K562 (cell line): ENCODE measurements around the gene NMT1. TPM values are rescaled to one million over a fixed set of nuclear protein-coding genes. Genes with fewer than 3 reads are reported as not detected.
A peak's percentile ranks its signal among the peaks of the same experiment; 100 is the strongest.

Experiments used
- ATAC-seq: fragments of 200-7000 bp; cut with Tn5 transposase; 3 replicates; pipeline ENCODE4 v1.9.1; 2020; ENCODE audit warnings: moderate library complexity
- BruUV-seq: library from RNA; stranded (reverse); fragments of 400-500 nt; replicated peaks from 2 replicates; lab custom pipeline; 2021; lab: Mats Ljungman, UMichigan
- CTCF ChIA-PET: fragments of 300-600 bp; formaldehyde crosslinking; extraction: SDS; loops from one replicate; lab custom pipeline; 2021; ENCODE audit warnings: low intra/inter-chr PET ratio; lab: Yijun Ruan, JAX
- POLR2A ChIA-PET: fragments of 300-600, 350-650 bp; sonication (Branson Sonifier 250); formaldehyde crosslinking; extraction: SDS; loops from one replicate; lab custom pipeline; 2021; ENCODE audit warnings: antibody characterized with exemption, inconsistent platforms; lab: Yijun Ruan, JAX
- DNase-seq, 4 experiments: peaks; one replicate each; pipeline versions ENCODE4 v3.0.0 to v3.0.0-alpha.2; 2011 to 2018; ENCODE audit warnings: low spot score in 3 of 4, mixed read lengths in 3 of 4; ENCODE audit errors: extremely low read depth in 1 of 4
- FAIRE-seq: peaks from 2 replicates; lab custom pipeline; 2011; peaks lifted over from hg19 to GRCh38; lab: Jason Lieb, UNC
- H2AFZ ChIP-seq: 2 replicates; pipeline ENCODE4 v1.6.0; 2011; ENCODE audit warnings: low read depth, low read length, control low read depth, inconsistent platforms
- H3K27ac ChIP-seq: fragments of 200-600 bp; 3 replicates; pipeline ENCODE4 v1.8.0; 2011; ENCODE audit warnings: low read depth, mild to moderate bottlenecking, control low read depth, inconsistent platforms, low read length, moderate library complexity, mixed read lengths; ENCODE audit errors: extremely low read depth
- H3K27me3 ChIP-seq, 2 experiments: fragments of 300-600 bp in 1 of 2; 2 replicates in 1 of 2; 3 replicates in 1 of 2; pipeline versions ENCODE4 v1.6.0 to v1.8.0; 2011; ENCODE audit warnings: inconsistent platforms in 2 of 2, low read length in 2 of 2, mild to moderate bottlenecking in 1 of 2, mixed read lengths in 1 of 2, moderate library complexity in 1 of 2; ENCODE audit not compliant: control insufficient read depth in 2 of 2, insufficient read depth in 2 of 2
- H3K36me3 ChIP-seq: fragments of 300-600 bp; 3 replicates; pipeline ENCODE4 v1.8.0; 2011; ENCODE audit warnings: mild to moderate bottlenecking, low read length, inconsistent platforms; ENCODE audit not compliant: control insufficient read depth, insufficient read depth
- H3K4me1 ChIP-seq, 2 experiments: fragments of 200-600 bp in 1 of 2; replicated peaks in 1 of 2; 2 replicates in 1 of 2; 3 replicates in 1 of 2; pipeline versions ENCODE4 v1.5.1 to v1.8.0; 2011; ENCODE audit warnings: inconsistent platforms in 2 of 2, low read length in 2 of 2, mild to moderate bottlenecking in 1 of 2, mixed read lengths in 1 of 2, moderate library complexity in 1 of 2; ENCODE audit not compliant: control insufficient read depth in 2 of 2, insufficient read depth in 2 of 2
- H3K4me2 ChIP-seq: 2 replicates; pipeline ENCODE4 v1.6.1; 2011; ENCODE audit warnings: low read length, control low read depth, inconsistent platforms, mixed read lengths; ENCODE audit not compliant: insufficient read depth
- H3K4me3 ChIP-seq: fragments of 200-600 bp; sonication (generic), shearing (Covaris generic); 2 replicates; pipeline ENCODE4 v1.5.1; 2016; ENCODE audit warnings: control low read depth, inconsistent platforms
- H3K79me2 ChIP-seq: fragments of 200-600 bp; 3 replicates; pipeline ENCODE4 v1.8.0; 2011; ENCODE audit warnings: low read length, inconsistent platforms; ENCODE audit not compliant: control insufficient read depth, insufficient read depth
- H3K9ac ChIP-seq, 2 experiments: 2 replicates each; pipeline versions ENCODE4 v1.6.0 to v1.6.1; 2011; ENCODE audit warnings: low read depth in 2 of 2, low read length in 2 of 2, control low read depth in 1 of 2, inconsistent platforms in 1 of 2, mild to moderate bottlenecking in 1 of 2, mixed read lengths in 1 of 2; ENCODE audit not compliant: insufficient read depth in 1 of 2
- H3K9me1 ChIP-seq: one replicate; pipeline ENCODE4 v1.6.0; 2011; ENCODE audit warnings: inconsistent platforms, mild to moderate bottlenecking, low read length, moderate library complexity; ENCODE audit not compliant: control insufficient read depth, insufficient read depth
- H3K9me3 ChIP-seq: replicated peaks from 2 replicates; pipeline ENCODE4 v1.5.1; 2011; ENCODE audit warnings: low read depth, low read length, inconsistent platforms; ENCODE audit not compliant: control insufficient read depth, insufficient read depth
- H4K20me1 ChIP-seq: replicated peaks from 2 replicates; pipeline ENCODE4 v1.6.1; 2011; ENCODE audit warnings: low read length, inconsistent platforms, mixed read lengths; ENCODE audit not compliant: control insufficient read depth, insufficient read depth
- ASH1L ChIP-seq: fragments of 450-650 bp; IDR thresholded peaks from 2 replicates; pipeline ENCODE4 v1.6.1; 2018; ENCODE audit warnings: borderline replicate concordance, mild to moderate bottlenecking, low read depth; ENCODE audit not compliant: partially characterized antibody
- RAD21 ChIP-seq, 2 experiments: fragments of 250-450 bp in 1 of 2; fragments of 450-650 bp in 1 of 2; sonication (Bioruptor Pico) in 1 of 2; formaldehyde crosslinking in 1 of 2; IDR thresholded peaks in 1 of 2; conservative IDR thresholded peaks in 1 of 2; 2 replicates each; pipeline versions ENCODE4 v1.4.0 to v1.8.0; 2020 to 2022; ENCODE audit warnings: mild to moderate bottlenecking in 2 of 2, moderate library complexity in 1 of 2
- RBFOX2 ChIP-seq: fragments of 200-400 bp; formaldehyde crosslinking; IDR thresholded peaks from 2 replicates; pipeline ENCODE4 v1.6.1; 2017; ENCODE audit warnings: low read depth, mild to moderate bottlenecking, low read length, moderate library complexity
- ZNF184 ChIP-seq: sonication (generic); formaldehyde crosslinking; IDR thresholded peaks from 2 replicates; pipeline ENCODE4 v1.5.0; 2020; ENCODE audit warnings: missing genetic modification reagents
- WGBS: fragments of 100-300 bp; shearing (Covaris generic); methylation state at CpG from one replicate; pipeline ENCODE4 v1.1.6; 2016; ENCODE audit warnings: low coverage, mixed read lengths; ENCODE audit not compliant: insufficient coverage; ENCODE audit errors: missing lambda C conversion rate; 5-methylcytosine and 5-hydroxymethylcytosine counted together
- in situ Hi-C: fragments of 300-500 bp; cut with MboI; formaldehyde crosslinking; loops from 4 replicates; pipeline ENCODE4 v1.15.0; 2018; ENCODE audit warnings: inconsistent platforms, mixed read lengths
- intact Hi-C: fragments of 100-400 bp; cut with micrococcal nuclease; formaldehyde crosslinking; loops from 2 replicates; pipeline ENCODE4 v1.14.2; 2022
- polyA plus RNA-seq, 8 experiments: library from polyadenylated mRNA; depleted of rRNA in 4 of 8; stranded (reverse) in 5 of 8; unstranded in 3 of 8; fragments of >200 nt; fragmentation: Nextera tagmentation in 2 of 8; fragmentation: Illumina TruSeq in 1 of 8; extraction: Ambion mirVana in 2 of 8; extraction: Trizol in 1 of 8; gene quantifications; 2 replicates each; pipeline versions ENCODE4 v1.2.1 to v1.2.3, GENCODE V29; 2011 to 2014; ENCODE audit warnings: inconsistent platforms in 1 of 8, missing spikeins in 1 of 8
- total RNA-seq, 7 experiments: library from RNA; depleted of rRNA in 6 of 7; stranded (reverse); fragments of >200 nt in 6 of 7; fragmentation: Illumina TruSeq in 2 of 7; extraction: Trizol in 2 of 7; gene quantifications; 2 replicates each; pipeline versions ENCODE4 v1.2.1 to v1.2.3, GENCODE V29; 2011 to 2021; ENCODE audit warnings: low replicate concordance in 1 of 7
- TF ChIP-seq, protein P1 (sequence below): fragments of 150-350 bp; IDR thresholded peaks from 2 replicates; pipeline ENCODE4 v1.6.1; 2014; ENCODE audit warnings: low read depth, mild to moderate bottlenecking, low read length, borderline replicate concordance
- TF ChIP-seq, protein P2 (sequence below): IDR thresholded peaks from 2 replicates; pipeline ENCODE4 v1.6.1; 2011; ENCODE audit warnings: borderline replicate concordance, low read depth, mild to moderate bottlenecking, moderate library complexity, low read length; ENCODE audit not compliant: insufficient read depth, poor library complexity, severe bottlenecking
- TF ChIP-seq, protein P3 (sequence below), 3 experiments: IDR thresholded peaks in 2 of 3; conservative IDR thresholded peaks in 1 of 3; 2 replicates each; pipeline ENCODE4 v1.5.1; 2011 to 2012; ENCODE audit warnings: low read length in 3 of 3, mild to moderate bottlenecking in 3 of 3, control low read depth in 2 of 3, improper control_type of control experiment in 1 of 3, inconsistent platforms in 1 of 3, low read depth in 1 of 3, mixed read lengths in 1 of 3, moderate library complexity in 1 of 3; ENCODE audit not compliant: insufficient read depth in 2 of 3

NMT1 gene
- total and polyA plus RNA-seq, 9 of the 15 experiments (the other 6 are each of a cell fraction or from before 2014, with no cell fraction given), result 86.7 to 569 (median 213) TPM

DNA sequence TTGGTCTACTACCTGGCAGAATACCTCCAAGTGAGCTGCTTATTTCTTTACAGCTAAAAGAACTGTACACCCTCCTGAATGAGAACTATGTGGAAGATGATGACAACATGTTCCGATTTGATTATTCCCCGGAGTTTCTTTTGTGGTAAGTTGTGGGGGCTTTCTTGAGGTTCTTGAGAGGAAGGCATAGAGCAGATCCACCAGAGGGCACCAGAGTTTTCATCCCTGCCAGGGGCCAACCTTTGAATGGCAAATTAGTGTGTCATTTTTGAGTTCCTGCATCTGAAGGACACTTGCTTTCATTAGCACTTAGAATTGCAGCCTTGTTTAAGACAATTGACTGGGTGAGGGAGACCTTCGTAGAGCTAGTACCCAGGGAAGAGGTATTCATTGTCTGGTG lies 35.0 kb downstream of the NMT1 start:
- no peak for ATAC-seq
- ChIA-PET POLR2A (interaction anchor here (1.5 kb wide), 1 partner anchor 35 kb away, joined by 5 read pairs; the partner anchor contains the start of gene NMT1), CTCF (interaction anchor here (1.3 to 1.5 kb wide), 3 partner anchors 36 to 102 kb away, joined by 4 to 6 read pairs (median 5); partner anchors contain the start of genes ACBD4 and PLCD3)
- Histone ChIP-seq H3K4me2 (no peak overlapping the region), H3K9me1 (no peaks in the 10 kb centered on the region), H3K27me3 (no peaks in the 10 kb centered on the region), H3K9ac (no peak overlapping the region), H4K20me1 (peaks cover 8% of the 10 kb centered on the region; the same call in 1 of the 2 replicates), H3K9me3 (no peaks in the 10 kb centered on the region), H3K36me3 (peaks cover 91% of the 10 kb centered on the region), H3K79me2 (no peaks in the 10 kb centered on the region), H3K27ac (no peak overlapping the region), H3K4me1 (no peaks in the 10 kb centered on the region), H3K4me3 (no peak overlapping the region), H2AFZ (no peak overlapping the region)
- TF ChIP-seq, protein P1, sequence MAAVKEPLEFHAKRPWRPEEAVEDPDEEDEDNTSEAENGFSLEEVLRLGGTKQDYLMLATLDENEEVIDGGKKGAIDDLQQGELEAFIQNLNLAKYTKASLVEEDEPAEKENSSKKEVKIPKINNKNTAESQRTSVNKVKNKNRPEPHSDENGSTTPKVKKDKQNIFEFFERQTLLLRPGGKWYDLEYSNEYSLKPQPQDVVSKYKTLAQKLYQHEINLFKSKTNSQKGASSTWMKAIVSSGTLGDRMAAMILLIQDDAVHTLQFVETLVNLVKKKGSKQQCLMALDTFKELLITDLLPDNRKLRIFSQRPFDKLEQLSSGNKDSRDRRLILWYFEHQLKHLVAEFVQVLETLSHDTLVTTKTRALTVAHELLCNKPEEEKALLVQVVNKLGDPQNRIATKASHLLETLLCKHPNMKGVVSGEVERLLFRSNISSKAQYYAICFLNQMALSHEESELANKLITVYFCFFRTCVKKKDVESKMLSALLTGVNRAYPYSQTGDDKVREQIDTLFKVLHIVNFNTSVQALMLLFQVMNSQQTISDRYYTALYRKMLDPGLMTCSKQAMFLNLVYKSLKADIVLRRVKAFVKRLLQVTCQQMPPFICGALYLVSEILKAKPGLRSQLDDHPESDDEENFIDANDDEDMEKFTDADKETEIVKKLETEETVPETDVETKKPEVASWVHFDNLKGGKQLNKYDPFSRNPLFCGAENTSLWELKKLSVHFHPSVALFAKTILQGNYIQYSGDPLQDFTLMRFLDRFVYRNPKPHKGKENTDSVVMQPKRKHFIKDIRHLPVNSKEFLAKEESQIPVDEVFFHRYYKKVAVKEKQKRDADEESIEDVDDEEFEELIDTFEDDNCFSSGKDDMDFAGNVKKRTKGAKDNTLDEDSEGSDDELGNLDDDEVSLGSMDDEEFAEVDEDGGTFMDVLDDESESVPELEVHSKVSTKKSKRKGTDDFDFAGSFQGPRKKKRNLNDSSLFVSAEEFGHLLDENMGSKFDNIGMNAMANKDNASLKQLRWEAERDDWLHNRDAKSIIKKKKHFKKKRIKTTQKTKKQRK, result no peak
- TF ChIP-seq RBFOX2 (no peak), ZNF184 (CRISPR knock-in tag) (no peak), ASH1L (no peak), RAD21 (CRISPR knock-in tag; conservative IDR thresholded peaks at IDR 0.05 in 1 of 2, IDR thresholded peaks at IDR 0.05 in 1 of 2) (peak in 1 of 2 experiments; percentile 27; a peak in 2 of 4 replicates)
- TF ChIP-seq, protein P2, sequence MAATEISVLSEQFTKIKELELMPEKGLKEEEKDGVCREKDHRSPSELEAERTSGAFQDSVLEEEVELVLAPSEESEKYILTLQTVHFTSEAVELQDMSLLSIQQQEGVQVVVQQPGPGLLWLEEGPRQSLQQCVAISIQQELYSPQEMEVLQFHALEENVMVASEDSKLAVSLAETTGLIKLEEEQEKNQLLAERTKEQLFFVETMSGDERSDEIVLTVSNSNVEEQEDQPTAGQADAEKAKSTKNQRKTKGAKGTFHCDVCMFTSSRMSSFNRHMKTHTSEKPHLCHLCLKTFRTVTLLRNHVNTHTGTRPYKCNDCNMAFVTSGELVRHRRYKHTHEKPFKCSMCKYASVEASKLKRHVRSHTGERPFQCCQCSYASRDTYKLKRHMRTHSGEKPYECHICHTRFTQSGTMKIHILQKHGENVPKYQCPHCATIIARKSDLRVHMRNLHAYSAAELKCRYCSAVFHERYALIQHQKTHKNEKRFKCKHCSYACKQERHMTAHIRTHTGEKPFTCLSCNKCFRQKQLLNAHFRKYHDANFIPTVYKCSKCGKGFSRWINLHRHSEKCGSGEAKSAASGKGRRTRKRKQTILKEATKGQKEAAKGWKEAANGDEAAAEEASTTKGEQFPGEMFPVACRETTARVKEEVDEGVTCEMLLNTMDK, result peak; percentile 84
- TF ChIP-seq, protein P3, sequence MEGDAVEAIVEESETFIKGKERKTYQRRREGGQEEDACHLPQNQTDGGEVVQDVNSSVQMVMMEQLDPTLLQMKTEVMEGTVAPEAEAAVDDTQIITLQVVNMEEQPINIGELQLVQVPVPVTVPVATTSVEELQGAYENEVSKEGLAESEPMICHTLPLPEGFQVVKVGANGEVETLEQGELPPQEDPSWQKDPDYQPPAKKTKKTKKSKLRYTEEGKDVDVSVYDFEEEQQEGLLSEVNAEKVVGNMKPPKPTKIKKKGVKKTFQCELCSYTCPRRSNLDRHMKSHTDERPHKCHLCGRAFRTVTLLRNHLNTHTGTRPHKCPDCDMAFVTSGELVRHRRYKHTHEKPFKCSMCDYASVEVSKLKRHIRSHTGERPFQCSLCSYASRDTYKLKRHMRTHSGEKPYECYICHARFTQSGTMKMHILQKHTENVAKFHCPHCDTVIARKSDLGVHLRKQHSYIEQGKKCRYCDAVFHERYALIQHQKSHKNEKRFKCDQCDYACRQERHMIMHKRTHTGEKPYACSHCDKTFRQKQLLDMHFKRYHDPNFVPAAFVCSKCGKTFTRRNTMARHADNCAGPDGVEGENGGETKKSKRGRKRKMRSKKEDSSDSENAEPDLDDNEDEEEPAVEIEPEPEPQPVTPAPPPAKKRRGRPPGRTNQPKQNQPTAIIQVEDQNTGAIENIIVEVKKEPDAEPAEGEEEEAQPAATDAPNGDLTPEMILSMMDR (IDR thresholded peaks at IDR 0.05 in 2 of 3, conservative IDR thresholded peaks at IDR 0.05 in 1 of 3; ENCODE audit: insufficient read depth in 2 of 3, low read depth in 1 of 3, low read length in 3 of 3), result peak; percentile 32 to 50 (median 36); a peak in 5 of 6 replicates
- peak in 1 of 4 experiments; percentile 40 for DNase-seq
- intact Hi-C loops, result loop anchor here (5.0 kb wide), 1 partner anchor 79 kb away; no protein-coding TSS in a partner anchor
- BruUV-seq, result no TSS peak
- peak; percentile 78 for FAIRE-seq
- in situ Hi-C loops, result no loop called here
- WGBS, result 92% methylated on average over 3 of the region's 3 CpGs
